ENCODE results near the gene C1QB.

GRCh38 chr1:22685591-22686059, 32.6 kb downstream of the C1QB start:
- TF ChIP-seq EZH2 (IDR thresholded peaks at IDR 0.05; ENCODE audit: borderline replicate concordance, insufficient read depth, low read depth, low read length, poor library complexity, severe bottlenecking) (no peak), CTCF (IDR thresholded peaks at IDR 0.05) (no peak)

Data from B cell (primary cell).